Activated naive CD4-positive, alpha-beta T cell treated with Interleukin-2 at 50 U/mL for 16 hours (primary cell): ENCODE data around the gene SNAI1.

ENCODE experiments used
- DNase-seq: peaks from one replicate; pipeline ENCODE4 v3.0.0-alpha.2; 2020

Gene SNAI1

DNA sequence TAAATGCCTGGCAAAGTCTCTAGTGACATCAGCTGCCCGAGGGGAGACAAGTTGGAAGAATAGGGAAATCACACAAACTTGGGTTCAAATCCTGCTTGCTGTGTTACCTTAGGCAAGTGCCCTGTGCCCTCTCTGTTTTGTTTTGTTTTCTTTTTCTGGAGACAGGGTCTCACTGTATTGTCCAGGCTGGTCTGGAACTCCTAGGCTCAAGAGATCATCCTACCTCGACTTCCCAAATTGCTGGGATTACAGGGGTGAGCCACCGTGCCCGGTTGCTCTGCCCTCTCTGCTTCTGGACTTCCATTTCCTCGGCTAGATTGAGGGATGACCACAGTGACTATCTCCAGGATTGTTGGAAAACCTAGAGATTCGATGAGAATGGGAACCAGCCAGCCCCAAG lies 55.4 kb downstream of the SNAI1 start:
- DNase-seq: no peak
